ENCODE measurements around the gene ZNF302.

The ZNF302 gene

DNA sequence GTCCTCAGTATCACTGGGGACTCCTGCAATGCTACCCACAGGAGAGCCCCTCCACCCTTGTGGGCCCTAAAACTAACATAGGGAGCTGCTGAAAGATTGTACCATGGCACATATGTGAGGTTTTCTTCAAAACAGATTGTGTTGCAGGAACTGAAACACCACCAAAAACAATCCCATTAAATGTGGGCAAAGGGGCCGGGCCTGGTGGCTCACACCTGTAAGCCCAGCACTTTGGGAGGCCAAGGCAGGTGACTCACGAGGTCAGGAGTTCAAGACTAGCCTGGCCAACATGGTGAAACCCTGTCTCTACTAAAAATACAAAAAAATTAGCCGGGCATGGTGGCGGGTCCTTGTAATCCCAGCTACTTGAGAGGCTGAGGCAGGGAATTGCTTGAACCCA, 35.2 kb upstream of the ZNF302 start:
- no peaks in the 10 kb centered on the region for H3K4me1 ChIP-seq (ENCODE audit: low read length)

DNA sequence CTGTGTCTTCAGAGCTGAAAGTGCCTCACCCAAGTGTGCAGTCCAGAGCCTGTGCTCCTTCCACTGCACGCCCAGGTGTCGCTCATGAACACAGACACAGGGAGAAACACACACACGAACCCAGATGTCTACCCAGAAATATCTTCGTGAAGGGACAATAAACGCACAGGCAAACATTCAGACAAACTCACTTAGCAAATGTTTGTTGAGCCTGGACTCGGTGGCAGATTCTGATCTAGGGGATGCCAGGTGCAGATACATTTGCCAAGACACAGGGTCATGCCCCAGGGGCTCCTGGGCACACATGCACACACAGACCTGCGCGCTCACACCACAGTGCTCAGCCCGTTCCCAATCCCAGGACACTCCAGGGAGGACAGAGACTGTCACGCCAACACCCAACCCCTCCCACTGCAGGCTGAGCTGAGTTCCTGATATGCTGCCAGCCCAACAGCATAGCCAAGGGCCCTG, 32.5 kb upstream of the ZNF302 start:
- Histone ChIP-seq H3K9me2 (replicated peaks; ENCODE audit: insufficient read depth, low read length) (no peaks in the 10 kb centered on the region), H3K4me2 (ENCODE audit: low read depth, low read length) (no peak overlapping the region), H3K4me3 (ENCODE audit: low read length) (no peak overlapping the region), H3K36me3 (replicated peaks; ENCODE audit: insufficient read depth, low read length) (no peaks in the 10 kb centered on the region), H3K9me3 (replicated peaks; ENCODE audit: insufficient read depth, low read length) (no peaks in the 10 kb centered on the region), H2AFZ (ENCODE audit: low read length) (no peak overlapping the region), H3F3A (ENCODE audit: insufficient read depth, low read length) (no peaks in the 10 kb centered on the region), H4K20me1 (ENCODE audit: insufficient read depth, low read length) (no peaks in the 10 kb centered on the region), H3K79me2 (ENCODE audit: low read length) (no peaks in the 10 kb centered on the region), H3K9ac (ENCODE audit: low read length) (no peak overlapping the region), H3K27ac (ENCODE audit: low read length) (no peak overlapping the region), H3K4me1 (ENCODE audit: low read length) (no peaks in the 10 kb centered on the region), H3K27me3 (replicated peaks; ENCODE audit: insufficient read depth, low read length) (no peaks in the 10 kb centered on the region)
- TF ChIP-seq, protein P1, sequence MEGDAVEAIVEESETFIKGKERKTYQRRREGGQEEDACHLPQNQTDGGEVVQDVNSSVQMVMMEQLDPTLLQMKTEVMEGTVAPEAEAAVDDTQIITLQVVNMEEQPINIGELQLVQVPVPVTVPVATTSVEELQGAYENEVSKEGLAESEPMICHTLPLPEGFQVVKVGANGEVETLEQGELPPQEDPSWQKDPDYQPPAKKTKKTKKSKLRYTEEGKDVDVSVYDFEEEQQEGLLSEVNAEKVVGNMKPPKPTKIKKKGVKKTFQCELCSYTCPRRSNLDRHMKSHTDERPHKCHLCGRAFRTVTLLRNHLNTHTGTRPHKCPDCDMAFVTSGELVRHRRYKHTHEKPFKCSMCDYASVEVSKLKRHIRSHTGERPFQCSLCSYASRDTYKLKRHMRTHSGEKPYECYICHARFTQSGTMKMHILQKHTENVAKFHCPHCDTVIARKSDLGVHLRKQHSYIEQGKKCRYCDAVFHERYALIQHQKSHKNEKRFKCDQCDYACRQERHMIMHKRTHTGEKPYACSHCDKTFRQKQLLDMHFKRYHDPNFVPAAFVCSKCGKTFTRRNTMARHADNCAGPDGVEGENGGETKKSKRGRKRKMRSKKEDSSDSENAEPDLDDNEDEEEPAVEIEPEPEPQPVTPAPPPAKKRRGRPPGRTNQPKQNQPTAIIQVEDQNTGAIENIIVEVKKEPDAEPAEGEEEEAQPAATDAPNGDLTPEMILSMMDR (IDR thresholded peaks at IDR 0.05; ENCODE audit: low read length) = no peak
- TF ChIP-seq EZH2 (optimal IDR thresholded peaks at IDR 0.05; ENCODE audit: low read depth, low read length) (no peak), EZH2phosphoT487 (IDR thresholded peaks at IDR 0.05; ENCODE audit: low read length) (no peak)
- no peak for DNase-seq

More for the DNA sequence above, 35.2 kb upstream of the ZNF302 start:
- Histone ChIP-seq H3K27me3 (replicated peaks; ENCODE audit: insufficient read depth, low read length) (no peaks in the 10 kb centered on the region), H3K27ac (ENCODE audit: low read length) (no peak overlapping the region), H3K36me3 (replicated peaks; ENCODE audit: insufficient read depth, low read length) (no peaks in the 10 kb centered on the region), H3K4me3 (ENCODE audit: low read length) (no peak overlapping the region), H3K79me2 (ENCODE audit: low read length) (no peaks in the 10 kb centered on the region), H2AFZ (ENCODE audit: low read length) (no peak overlapping the region), H4K20me1 (ENCODE audit: insufficient read depth, low read length) (no peaks in the 10 kb centered on the region), H3K4me2 (ENCODE audit: low read depth, low read length) (no peak overlapping the region), H3K9me2 (replicated peaks; ENCODE audit: insufficient read depth, low read length) (no peaks in the 10 kb centered on the region), H3F3A (ENCODE audit: insufficient read depth, low read length) (no peaks in the 10 kb centered on the region), H3K9me3 (replicated peaks; ENCODE audit: insufficient read depth, low read length) (no peaks in the 10 kb centered on the region), H3K9ac (ENCODE audit: low read length) (no peak overlapping the region)
- DNase-seq = no peak
- no peak for TF ChIP-seq EZH2 (optimal IDR thresholded peaks at IDR 0.05; ENCODE audit: low read depth, low read length)
- TF ChIP-seq, protein P1 (IDR thresholded peaks at IDR 0.05; ENCODE audit: low read length) = no peak

DNA sequence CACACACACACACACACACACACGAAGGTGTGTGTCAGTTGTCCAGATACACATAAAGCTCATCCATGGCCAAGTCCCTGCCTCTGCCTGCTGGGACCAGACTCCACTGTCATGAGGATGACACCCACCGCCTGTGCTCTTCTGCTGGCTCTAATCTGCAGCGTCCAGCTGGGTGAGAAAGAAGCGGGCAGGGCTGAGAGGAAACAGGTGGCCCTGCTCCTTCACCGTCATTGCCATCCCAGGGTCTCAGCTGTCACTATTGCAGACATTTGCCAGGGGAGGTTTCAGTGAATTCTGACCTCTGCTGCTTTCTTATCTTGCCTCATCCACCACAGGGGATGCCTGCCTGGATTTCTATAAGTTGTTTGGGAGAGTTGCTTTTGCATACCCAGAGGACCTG, 31.9 kb upstream of the ZNF302 start:
- no peaks in the 10 kb centered on the region for H3F3A ChIP-seq (ENCODE audit: insufficient read depth, low read length)
- TF ChIP-seq EZH2 (optimal IDR thresholded peaks at IDR 0.05; ENCODE audit: low read depth, low read length) = no peak
- no peak for TF ChIP-seq EZH2phosphoT487 (IDR thresholded peaks at IDR 0.05; ENCODE audit: low read length)
- TF ChIP-seq, protein P1 (IDR thresholded peaks at IDR 0.05; ENCODE audit: low read length) = no peak
- no peak overlapping the region for H2AFZ ChIP-seq (ENCODE audit: low read length)
- H3K4me2 ChIP-seq (ENCODE audit: low read depth, low read length) = no peak overlapping the region
- H3K4me3 ChIP-seq (ENCODE audit: low read length) = no peak overlapping the region
- DNase-seq = no peak
- no peaks in the 10 kb centered on the region for H3K4me1 ChIP-seq (ENCODE audit: low read length)
- H4K20me1 ChIP-seq (ENCODE audit: insufficient read depth, low read length) = no peaks in the 10 kb centered on the region
- no peak overlapping the region for H3K27ac ChIP-seq (ENCODE audit: low read length)
- H3K9me2 ChIP-seq (replicated peaks; ENCODE audit: insufficient read depth, low read length) = no peaks in the 10 kb centered on the region
- H3K36me3 ChIP-seq (replicated peaks; ENCODE audit: insufficient read depth, low read length) = no peaks in the 10 kb centered on the region
- H3K9ac ChIP-seq (ENCODE audit: low read length) = no peak overlapping the region
- H3K79me2 ChIP-seq (ENCODE audit: low read length) = no peaks in the 10 kb centered on the region
- no peaks in the 10 kb centered on the region for H3K27me3 ChIP-seq (replicated peaks; ENCODE audit: insufficient read depth, low read length)
- no peaks in the 10 kb centered on the region for H3K9me3 ChIP-seq (replicated peaks; ENCODE audit: insufficient read depth, low read length)

All from MM.1S (cell line).